Loucy (cell line): ENCODE data around the gene C4BPB.

ENCODE experiments used
- H2AFZ ChIP-seq: fragments of 200-600 bp; sonication (generic); 2 replicates; pipeline ENCODE4 v1.6.0; 2016; ENCODE audit warnings: antibody characterized with exemption, mild to moderate bottlenecking, low read length, moderate library complexity
- H3F3A ChIP-seq: fragments of 200-600 bp; 2 replicates; pipeline ENCODE4 v1.6.0; 2016; ENCODE audit warnings: antibody characterized with exemption, low read depth, mild to moderate bottlenecking
- H3K27me3 ChIP-seq: fragments of 200-600 bp; sonication (generic); 2 replicates; pipeline ENCODE4 v1.6.1; 2014; ENCODE audit warnings: low read length, mild to moderate bottlenecking; ENCODE audit not compliant: insufficient read depth, poor library complexity, severe bottlenecking
- H3K36me3 ChIP-seq: fragments of 200-600 bp; sonication (generic); 2 replicates; pipeline ENCODE4 v1.6.1; 2016; ENCODE audit warnings: low read length; ENCODE audit not compliant: insufficient read depth
- H3K4me1 ChIP-seq: fragments of 200-600 bp; sonication (generic); 2 replicates; pipeline ENCODE4 v1.5.1; 2014; ENCODE audit warnings: low read length, mild to moderate bottlenecking; ENCODE audit not compliant: insufficient read depth, poor library complexity, severe bottlenecking
- H3K4me2 ChIP-seq: fragments of 200-600 bp; sonication (generic); 2 replicates; pipeline ENCODE4 v1.6.0; 2014; ENCODE audit warnings: antibody characterized with exemption, low read length, low read depth, mild to moderate bottlenecking; ENCODE audit not compliant: poor library complexity, severe bottlenecking
- H3K4me3 ChIP-seq: fragments of 200-600 bp; sonication (generic); 2 replicates; pipeline ENCODE4 v1.5.1; 2014; ENCODE audit warnings: low read length, mild to moderate bottlenecking, mixed read lengths; ENCODE audit not compliant: poor library complexity, severe bottlenecking
- H3K79me2 ChIP-seq: fragments of 200-600 bp; sonication (generic); 2 replicates; pipeline ENCODE4 v1.6.1; 2014; ENCODE audit warnings: low read length; ENCODE audit not compliant: insufficient read depth
- H3K9ac ChIP-seq: fragments of 200-600 bp; sonication (generic); 2 replicates; pipeline ENCODE4 v1.6.0; 2014; ENCODE audit warnings: mild to moderate bottlenecking, low read depth, low read length, moderate library complexity; ENCODE audit not compliant: poor library complexity, severe bottlenecking
- H3K9me2 ChIP-seq: fragments of 200-600 bp; sonication (generic); replicated peaks from 2 replicates; pipeline ENCODE4 v1.6.1; 2016; ENCODE audit warnings: low read depth, low read length, mixed read lengths
- H3K9me3 ChIP-seq: fragments of 200-600 bp; sonication (generic); 2 replicates; pipeline ENCODE4 v1.6.1; 2014; ENCODE audit warnings: mild to moderate bottlenecking, antibody characterized with exemption, low read length, low read depth; ENCODE audit not compliant: insufficient read depth
- H4K20me1 ChIP-seq: fragments of 200-600 bp; sonication (generic); 2 replicates; pipeline ENCODE4 v1.6.0; 2014; ENCODE audit warnings: antibody characterized with exemption, low read length, mild to moderate bottlenecking; ENCODE audit not compliant: insufficient read depth, poor library complexity, severe bottlenecking
- CTCF ChIP-seq: fragments of 200-600 bp; sonication (generic); conservative IDR thresholded peaks from 2 replicates; pipeline ENCODE4 v1.5.1; 2014; ENCODE audit warnings: mild to moderate bottlenecking, antibody characterized with exemption, low read length
- EZH2phosphoT487 ChIP-seq: fragments of 200-600 bp; IDR thresholded peaks from 2 replicates; pipeline ENCODE4 v1.6.1; 2018; ENCODE audit warnings: antibody characterized with exemption, mild to moderate bottlenecking, moderate library complexity, borderline replicate concordance

C4BPB gene

GRCh38 chr1:207103892-207104373 is 15.3 kb downstream of the C4BPB start, which contains the start of gene C4BPA:
Gene C4BPA, plus strand, starts transcription at chr1:207104233. Its CDS starts 8,793 bp downstream, at chr1:207113026.
- Histone ChIP-seq H3K9ac (no peak within 1 kb of the TSS), H3K9me3 (no peaks in the 10 kb centered on the region), H3F3A (no peaks in the 10 kb centered on the region), H3K4me3 (no peak within 1 kb of the TSS), H3K9me2 (no peaks in the 10 kb centered on the region), H3K79me2 (no peaks in the 10 kb centered on the region), H3K27me3 (no peaks in the 10 kb centered on the region), H2AFZ (no peak within 1 kb of the TSS), H3K36me3 (no peaks in the 10 kb centered on the region), H3K4me1 (no peaks in the 10 kb centered on the region), H4K20me1 (no peaks in the 10 kb centered on the region), H3K4me2 (no peak within 1 kb of the TSS)
- TF ChIP-seq EZH2phosphoT487 (no peak), CTCF (no peak)

GRCh38 chr1:207109004-207109403 is 20.3 kb downstream of the C4BPB start:
- Histone ChIP-seq H3K27me3 (no peaks in the 10 kb centered on the region), H3K79me2 (no peaks in the 10 kb centered on the region), H3K9me3 (no peaks in the 10 kb centered on the region), H3K4me2 (no peak overlapping the region), H3F3A (no peaks in the 10 kb centered on the region), H3K36me3 (no peaks in the 10 kb centered on the region), H3K4me3 (no peak overlapping the region), H3K4me1 (no peaks in the 10 kb centered on the region), H3K9ac (no peak overlapping the region), H3K9me2 (no peaks in the 10 kb centered on the region), H2AFZ (no peak overlapping the region), H4K20me1 (no peaks in the 10 kb centered on the region)
- TF ChIP-seq CTCF: no peak
- no peak for TF ChIP-seq EZH2phosphoT487

- H3K9me3 ChIP-seq: no peaks in the 10 kb centered on the region
- no peaks in the 10 kb centered on the region for H3K27me3 ChIP-seq
These were observed 24.1 kb downstream of the C4BPB start for GRCh38 chr1:207112616-207113296.

More at GRCh38 chr1:207112616-207113296, 24.1 kb downstream of the C4BPB start:
- no peaks in the 10 kb centered on the region for H3K79me2 ChIP-seq
- H4K20me1 ChIP-seq: no peaks in the 10 kb centered on the region
- no peak overlapping the region for H2AFZ ChIP-seq
- no peak overlapping the region for H3K4me3 ChIP-seq
- no peaks in the 10 kb centered on the region for H3K9me2 ChIP-seq
- no peak for TF ChIP-seq EZH2phosphoT487
- TF ChIP-seq CTCF: no peak
- no peaks in the 10 kb centered on the region for H3F3A ChIP-seq
- H3K4me1 ChIP-seq: no peaks in the 10 kb centered on the region
- H3K4me2 ChIP-seq: no peak overlapping the region
- H3K36me3 ChIP-seq: no peaks in the 10 kb centered on the region
- no peak overlapping the region for H3K9ac ChIP-seq
